Body of pancreas (tissue), 4 donors: ENCODE measurements around the gene DAP.

Source experiments
- CTCF ChIP-seq, 7 experiments: fragments of 450-650 bp in 4 of 7; fragments of 200-600 bp in 3 of 7; sonication (generic) in 3 of 7; IDR thresholded peaks; one replicate each; pipeline ENCODE4 v1.5.1; 2016 to 2019; ENCODE audit warnings: antibody characterized with exemption in 7 of 7
- POLR2A ChIP-seq, 3 donors: fragments of 450-650 bp; IDR thresholded peaks; one replicate each; pipeline ENCODE4 v1.6.1; 2016; ENCODE audit warnings: antibody characterized with exemption in 3 of 3, mild to moderate bottlenecking in 2 of 3

GRCh38 chr5:10663489-10664179 is 97.4 kb downstream of the DAP start:
- TF ChIP-seq POLR2A (IDR thresholded peaks at IDR 0.05) (no peak), CTCF (IDR thresholded peaks at IDR 0.05) (no peak)
